NCI-H2081 treated with DMSO at 0.1 percent for 48 hours (cell line): ENCODE data around the gene PCDHGA4.
"Not testable (repeated sequence)": the region's sequence is repeated elsewhere in the genome, so short reads cannot be mapped to it uniquely, and the experiment has no call there.

Source experiments
- DNase-seq: peaks from one replicate; lab custom pipeline; 2025; lab: John Stamatoyannopoulos, UW

The PCDHGA4 gene

DNA sequence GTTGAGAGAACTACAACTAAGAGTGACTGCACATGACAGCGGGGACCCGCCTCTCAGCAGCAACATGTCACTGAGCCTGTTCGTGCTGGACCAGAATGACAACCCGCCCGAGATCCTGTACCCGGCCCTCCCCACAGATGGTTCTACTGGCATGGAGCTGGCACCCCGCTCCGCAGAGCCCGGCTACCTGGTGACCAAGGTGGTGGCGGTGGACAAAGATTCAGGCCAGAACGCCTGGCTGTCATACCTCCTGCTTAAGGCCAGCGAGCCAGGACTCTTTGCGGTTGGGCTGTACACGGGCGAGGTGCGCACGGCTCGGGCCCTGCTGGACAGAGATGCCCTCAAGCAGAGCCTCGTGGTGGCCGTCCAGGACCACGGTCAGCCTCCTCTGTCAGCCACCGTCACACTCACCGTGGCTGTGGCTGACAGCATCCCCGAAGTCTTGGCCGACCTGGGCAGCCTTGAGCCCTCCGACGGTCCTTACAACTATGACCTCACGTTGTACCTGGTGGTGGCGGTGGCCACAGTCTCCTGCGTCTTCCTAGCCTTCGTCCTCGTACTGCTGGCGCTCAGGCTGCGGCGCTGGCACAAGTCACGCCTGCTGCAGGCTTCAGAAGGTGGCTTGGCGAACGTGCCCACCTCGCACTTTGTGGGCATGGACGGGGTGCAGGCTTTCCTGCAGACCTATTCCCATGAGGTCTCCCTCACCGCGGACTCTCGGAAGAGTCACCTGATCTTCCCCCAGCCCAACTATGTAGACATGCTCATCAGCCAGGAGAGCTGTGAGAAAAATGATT is 29.8 kb downstream of the PCDHGA4 start:
- no peak for DNase-seq

DNA sequence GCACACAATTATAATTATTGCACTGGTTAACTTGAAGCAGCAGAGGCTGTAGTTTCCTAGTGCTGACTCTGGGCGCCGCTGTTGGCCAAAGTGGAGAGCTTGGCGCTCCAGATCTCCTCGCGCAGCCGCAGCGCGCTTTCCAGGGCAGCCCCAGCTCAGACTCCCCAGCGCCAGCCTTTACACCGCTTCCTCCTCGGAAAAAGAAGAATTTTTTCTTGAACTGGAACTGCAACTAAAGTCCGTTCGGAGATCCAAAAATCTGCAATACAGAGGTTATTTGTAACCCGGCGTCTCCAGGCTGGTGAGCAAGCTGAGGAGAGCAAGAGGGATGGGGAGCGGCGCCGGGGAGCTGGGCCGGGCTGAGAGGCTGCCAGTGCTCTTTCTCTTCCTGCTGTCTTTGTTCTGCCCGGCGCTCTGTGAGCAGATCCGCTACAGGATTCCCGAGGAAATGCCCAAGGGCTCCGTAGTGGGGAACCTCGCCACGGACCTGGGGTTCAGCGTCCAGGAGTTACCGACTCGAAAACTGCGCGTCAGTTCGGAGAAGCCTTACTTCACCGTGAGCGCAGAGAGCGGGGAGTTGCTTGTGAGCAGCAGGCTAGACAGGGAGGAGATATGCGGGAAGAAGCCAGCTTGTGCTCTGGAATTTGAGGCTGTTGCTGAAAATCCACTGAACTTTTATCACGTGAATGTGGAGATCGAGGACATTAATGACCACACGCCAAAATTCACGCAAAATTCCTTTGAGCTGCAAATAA is 32.9 kb downstream of the PCDHGA4 start, which contains the start of gene PCDHGB4:
TSS of gene PCDHGB4 (plus strand) at position 142 of the 755 bp plus-strand sequence. CDS start at position 329, 187 bp downstream.
- not testable (repeated sequence) for DNase-seq

DNA sequence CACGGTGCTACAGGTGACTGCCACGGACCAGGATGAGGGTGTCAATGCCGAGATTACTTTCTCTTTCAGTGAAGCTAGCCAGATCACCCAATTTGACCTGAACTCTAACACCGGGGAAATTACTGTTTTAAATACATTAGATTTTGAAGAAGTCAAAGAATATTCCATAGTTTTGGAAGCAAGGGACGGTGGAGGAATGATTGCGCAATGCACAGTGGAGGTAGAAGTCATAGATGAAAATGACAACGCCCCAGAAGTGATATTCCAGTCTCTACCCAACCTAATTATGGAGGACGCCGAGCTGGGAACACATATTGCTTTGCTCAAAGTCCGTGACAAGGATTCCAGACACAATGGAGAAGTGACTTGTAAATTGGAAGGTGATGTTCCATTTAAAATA is 33.8 kb downstream of the PCDHGA4 start:
- DNase-seq = no peak

DNA sequence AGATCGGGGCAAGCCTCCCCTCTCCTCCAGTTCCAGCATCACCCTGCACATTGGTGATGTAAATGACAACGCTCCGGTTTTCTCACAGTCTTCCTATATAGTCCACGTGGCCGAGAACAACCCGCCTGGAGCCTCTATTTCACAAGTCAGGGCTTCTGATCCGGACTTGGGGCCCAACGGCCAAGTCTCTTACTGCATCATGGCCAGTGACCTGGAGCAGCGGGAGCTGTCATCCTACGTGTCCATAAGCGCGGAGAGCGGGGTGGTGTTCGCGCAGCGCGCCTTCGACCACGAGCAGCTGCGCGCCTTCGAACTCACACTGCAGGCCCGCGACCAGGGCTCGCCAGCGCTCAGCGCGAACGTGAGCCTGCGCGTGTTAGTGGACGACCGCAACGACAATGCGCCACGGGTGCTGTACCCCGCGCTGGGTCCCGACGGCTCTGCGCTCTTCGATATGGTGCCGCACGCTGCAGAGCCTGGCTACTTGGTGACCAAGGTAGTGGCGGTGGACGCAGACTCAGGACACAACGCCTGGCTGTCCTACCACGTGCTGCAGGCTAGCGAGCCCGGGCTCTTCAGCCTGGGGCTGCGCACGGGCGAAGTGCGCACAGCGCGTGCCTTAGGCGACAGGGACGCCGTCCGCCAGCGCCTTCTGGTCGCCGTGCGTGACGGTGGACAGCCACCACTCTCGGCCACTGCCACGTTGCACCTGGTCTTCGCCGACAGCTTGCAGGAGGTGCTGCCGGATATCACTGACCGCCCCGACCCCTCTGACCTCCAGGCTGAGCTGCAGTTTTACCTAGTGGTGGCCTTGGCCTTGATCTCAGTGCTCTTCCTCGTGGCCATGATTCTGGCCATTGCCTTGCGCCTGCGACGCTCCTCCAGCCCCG is 34.6 kb downstream of the PCDHGA4 start:
- no peak for DNase-seq

DNA sequence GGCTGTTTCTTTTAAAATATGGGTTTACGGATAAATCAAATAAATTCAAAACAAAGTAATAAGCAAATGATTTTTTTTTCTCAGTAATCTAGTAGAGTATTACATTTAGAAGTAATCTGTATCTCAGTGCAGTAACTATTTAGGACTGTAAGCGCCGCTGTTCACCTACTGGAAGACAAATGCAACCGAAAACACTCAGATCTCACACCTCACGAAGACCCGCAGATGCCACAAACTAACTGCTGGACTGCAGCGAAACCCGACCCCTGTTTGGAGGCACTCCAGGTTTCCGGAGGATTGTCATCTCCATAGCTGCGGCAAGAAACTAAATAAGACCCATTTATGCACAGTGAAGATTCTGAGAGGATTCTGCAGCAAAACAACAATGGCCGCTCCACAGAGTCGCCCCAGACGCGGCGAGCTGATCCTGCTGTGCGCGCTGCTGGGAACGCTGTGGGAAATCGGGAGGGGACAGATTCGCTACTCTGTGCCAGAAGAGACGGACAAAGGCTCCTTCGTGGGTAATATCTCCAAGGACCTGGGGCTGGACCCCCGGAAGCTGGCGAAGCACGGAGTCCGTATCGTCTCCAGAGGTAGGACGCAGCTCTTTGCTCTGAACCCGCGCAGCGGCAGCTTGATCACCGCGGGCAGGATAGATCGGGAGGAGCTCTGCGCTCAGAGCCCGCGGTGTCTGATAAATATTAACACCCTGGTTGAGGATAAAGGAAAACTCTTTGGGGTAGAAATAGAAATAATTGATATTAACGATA is 37.8 kb downstream of the PCDHGA4 start, which contains the start of gene PCDHGA8:
TSS of gene PCDHGA8 (plus strand) at position 205 of the 770 bp plus-strand sequence. CDS start at position 386, 181 bp downstream.
- DNase-seq = no peak

DNA sequence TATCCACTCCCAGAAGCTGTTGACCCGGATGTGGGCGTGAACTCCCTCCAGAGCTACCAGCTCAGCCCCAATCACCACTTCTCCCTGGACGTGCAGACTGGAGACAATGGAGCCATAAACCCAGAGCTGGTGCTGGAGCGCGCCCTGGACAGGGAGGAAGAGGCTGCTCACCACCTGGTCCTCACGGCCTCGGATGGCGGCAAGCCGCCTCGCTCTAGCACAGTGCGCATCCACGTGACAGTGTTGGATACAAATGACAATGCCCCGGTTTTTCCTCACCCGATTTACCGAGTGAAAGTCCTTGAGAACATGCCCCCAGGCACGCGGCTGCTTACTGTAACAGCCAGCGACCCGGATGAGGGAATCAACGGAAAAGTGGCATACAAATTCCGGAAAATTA is 38.4 kb downstream of the PCDHGA4 start:
- DNase-seq = no peak

DNA sequence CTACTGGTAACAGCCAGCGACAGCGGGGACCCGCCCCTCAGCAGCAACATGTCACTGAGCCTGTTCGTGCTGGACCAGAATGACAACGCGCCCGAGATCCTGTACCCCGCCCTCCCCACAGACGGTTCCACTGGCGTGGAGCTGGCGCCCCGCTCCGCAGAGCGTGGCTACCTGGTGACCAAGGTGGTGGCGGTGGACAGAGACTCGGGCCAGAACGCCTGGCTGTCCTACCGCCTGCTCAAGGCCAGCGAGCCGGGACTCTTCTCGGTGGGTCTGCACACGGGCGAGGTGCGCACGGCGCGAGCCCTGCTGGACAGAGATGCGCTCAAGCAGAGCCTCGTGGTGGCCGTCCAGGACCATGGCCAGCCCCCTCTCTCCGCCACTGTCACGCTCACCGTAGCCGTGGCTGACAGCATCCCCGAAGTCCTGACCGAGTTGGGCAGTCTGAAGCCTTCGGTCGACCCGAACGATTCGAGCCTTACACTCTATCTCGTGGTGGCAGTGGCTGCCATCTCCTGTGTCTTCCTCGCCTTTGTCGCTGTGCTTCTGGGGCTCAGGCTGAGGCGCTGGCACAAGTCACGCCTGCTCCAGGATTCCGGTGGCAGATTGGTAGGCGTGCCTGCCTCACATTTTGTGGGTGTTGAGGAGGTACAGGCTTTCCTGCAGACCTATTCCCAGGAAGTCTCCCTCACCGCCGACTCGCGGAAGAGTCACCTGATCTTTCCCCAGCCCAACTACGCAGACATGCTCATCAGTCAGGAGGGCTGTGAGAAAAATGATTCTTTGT is 39.8 kb downstream of the PCDHGA4 start:
- not testable (repeated sequence) for DNase-seq

DNA sequence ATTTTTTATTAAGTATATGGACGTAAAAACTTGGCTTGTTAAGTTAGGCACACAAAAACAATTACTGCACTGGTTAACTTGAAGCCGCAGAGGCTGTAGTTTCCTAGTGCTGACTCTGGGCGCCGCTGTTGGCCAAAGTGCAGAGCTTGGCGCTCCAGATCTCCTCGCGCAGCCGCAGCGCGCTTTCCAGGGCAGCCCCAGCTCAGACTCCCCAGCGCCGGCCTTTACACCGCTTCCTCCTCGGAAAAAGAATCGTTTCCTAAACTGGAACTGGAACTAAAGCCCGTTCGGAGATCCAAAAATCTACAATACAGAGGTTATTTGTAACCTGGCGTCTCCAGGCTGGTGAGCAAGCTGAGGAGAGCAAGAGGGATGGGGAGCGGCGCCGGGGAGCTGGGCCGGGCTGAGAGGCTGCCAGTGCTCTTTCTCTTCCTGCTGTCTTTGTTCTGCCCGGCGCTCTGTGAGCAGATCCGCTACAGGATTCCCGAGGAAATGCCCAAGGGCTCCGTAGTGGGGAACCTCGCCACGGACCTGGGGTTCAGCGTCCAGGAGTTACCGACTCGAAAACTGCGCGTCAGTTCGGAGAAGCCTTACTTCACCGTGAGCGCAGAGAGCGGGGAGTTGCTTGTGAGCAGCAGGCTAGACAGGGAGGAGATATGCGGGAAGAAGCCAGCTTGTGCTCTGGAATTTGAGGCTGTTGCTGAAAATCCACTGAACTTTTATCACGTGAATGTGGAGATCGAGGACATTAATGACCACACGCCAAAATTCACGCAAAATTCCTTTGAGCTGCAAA is 43.1 kb downstream of the PCDHGA4 start, which contains the start of gene PCDHGB5:
TSS of gene PCDHGB5 (plus strand) at position 192 of the 796 bp plus-strand sequence. CDS start at position 373, 181 bp downstream.
- not testable (repeated sequence) for DNase-seq

DNA sequence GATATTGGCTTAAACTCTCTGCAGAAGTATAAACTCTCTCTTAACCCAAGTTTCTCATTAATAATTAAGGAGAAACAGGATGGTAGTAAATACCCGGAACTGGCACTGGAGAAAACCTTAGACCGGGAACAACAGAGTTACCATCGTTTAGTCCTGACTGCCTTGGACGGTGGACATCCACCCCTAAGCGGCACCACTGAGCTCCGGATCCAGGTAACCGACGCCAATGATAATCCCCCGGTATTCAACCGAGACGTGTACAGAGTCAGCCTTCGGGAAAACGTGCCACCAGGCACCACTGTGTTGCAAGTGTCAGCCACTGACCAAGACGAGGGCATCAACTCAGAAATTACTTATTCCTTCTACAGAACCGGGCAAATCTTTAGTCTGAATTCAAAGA is 43.8 kb downstream of the PCDHGA4 start:
- no peak for DNase-seq

DNA sequence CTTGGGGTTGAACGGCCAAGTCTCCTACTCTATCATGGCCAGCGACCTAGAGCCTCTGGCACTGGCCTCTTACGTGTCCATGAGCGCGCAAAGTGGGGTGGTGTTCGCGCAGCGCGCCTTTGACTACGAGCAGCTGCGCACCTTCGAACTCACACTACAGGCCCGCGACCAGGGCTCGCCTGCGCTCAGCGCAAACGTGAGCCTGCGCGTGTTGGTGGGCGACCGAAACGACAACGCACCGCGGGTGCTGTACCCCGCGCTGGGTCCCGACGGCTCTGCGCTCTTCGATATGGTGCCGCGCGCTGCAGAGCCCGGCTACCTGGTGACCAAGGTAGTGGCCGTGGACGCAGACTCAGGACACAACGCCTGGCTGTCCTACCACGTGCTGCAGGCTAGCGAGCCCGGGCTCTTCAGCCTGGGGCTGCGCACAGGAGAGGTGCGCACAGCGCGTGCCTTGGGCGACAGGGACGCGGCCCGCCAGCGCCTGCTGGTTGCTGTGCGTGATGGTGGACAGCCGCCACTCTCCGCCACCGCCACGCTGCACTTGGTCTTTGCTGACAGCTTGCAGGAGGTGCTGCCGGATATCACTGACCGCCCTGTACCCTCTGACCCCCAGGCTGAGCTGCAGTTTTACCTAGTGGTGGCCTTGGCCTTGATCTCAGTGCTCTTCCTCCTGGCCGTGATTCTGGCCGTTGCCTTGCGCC is 44.9 kb downstream of the PCDHGA4 start:
- DNase-seq = no peak

DNA sequence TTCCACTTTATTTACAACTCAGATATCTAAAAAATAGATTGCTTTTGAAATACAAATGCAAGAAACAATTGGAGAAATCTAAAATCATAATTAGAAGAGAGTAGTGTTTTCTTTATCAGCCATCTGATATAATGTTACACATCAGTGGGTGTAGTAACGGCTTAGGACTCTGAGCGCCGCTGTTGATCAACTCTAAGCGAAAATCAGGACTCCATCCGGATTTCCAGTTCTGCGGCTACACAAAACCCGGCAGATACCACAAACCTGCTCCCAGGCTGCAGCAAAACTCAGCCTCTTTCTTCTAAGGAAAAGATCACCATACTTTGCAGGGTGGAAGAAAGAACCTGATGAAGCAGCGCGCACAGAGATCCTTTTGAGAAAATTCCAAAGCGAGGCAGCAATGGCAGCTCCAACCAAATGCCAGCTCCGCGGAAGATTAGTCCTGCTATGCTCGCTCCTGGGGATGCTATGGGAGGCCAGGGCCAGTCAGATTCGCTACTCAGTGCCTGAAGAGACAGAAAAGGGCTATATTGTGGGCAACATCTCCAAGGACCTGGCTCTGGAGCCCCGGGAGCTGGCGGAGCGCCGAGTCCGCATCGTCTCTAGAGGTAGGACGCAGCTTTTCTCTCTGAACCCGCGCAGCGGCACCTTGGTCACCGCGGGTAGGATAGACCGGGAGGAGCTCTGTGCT is 47.9 kb downstream of the PCDHGA4 start, which contains the start of gene PCDHGA9:
TSS of gene PCDHGA9 (plus strand) at position 226 of the 691 bp plus-strand sequence. CDS start at position 401, 175 bp downstream.
- DNase-seq = no peak

DNA sequence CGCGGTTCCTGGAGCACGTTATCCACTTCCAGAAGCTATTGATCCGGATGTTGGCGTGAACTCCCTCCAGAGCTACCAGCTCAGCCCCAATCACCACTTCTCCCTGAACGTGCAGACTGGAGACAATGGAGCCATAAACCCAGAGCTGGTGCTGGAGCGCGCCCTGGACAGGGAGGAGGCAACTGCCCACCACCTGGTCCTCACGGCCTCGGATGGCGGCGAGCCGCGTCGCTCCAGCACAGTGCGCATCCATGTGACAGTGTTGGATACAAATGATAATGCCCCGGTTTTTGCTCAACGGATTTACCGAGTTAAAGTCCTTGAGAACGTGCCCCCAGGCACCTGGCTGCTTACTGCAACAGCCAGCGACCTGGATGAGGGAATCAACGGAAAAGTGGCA is 48.6 kb downstream of the PCDHGA4 start:
- DNase-seq = no peak
